GM12801 (cell line): ENCODE data around the gene CRABP2.

Experiments
- TF ChIP-seq, protein P1 (sequence below): IDR thresholded peaks from one replicate; pipeline ENCODE4 v1.5.1; 2011; ENCODE audit warnings: control low read depth; ENCODE audit not compliant: insufficient read length; ENCODE audit errors: extremely low read depth

Gene CRABP2

GRCh38 chr1:156749419-156750118 lies 44.2 kb upstream of the CRABP2 start:
- TF ChIP-seq, protein P1, sequence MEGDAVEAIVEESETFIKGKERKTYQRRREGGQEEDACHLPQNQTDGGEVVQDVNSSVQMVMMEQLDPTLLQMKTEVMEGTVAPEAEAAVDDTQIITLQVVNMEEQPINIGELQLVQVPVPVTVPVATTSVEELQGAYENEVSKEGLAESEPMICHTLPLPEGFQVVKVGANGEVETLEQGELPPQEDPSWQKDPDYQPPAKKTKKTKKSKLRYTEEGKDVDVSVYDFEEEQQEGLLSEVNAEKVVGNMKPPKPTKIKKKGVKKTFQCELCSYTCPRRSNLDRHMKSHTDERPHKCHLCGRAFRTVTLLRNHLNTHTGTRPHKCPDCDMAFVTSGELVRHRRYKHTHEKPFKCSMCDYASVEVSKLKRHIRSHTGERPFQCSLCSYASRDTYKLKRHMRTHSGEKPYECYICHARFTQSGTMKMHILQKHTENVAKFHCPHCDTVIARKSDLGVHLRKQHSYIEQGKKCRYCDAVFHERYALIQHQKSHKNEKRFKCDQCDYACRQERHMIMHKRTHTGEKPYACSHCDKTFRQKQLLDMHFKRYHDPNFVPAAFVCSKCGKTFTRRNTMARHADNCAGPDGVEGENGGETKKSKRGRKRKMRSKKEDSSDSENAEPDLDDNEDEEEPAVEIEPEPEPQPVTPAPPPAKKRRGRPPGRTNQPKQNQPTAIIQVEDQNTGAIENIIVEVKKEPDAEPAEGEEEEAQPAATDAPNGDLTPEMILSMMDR: no peak

- TF ChIP-seq, protein P1: no peak
Observed at GRCh38 chr1:156748670-156749418, 43.5 kb upstream of the CRABP2 start.

DNA sequence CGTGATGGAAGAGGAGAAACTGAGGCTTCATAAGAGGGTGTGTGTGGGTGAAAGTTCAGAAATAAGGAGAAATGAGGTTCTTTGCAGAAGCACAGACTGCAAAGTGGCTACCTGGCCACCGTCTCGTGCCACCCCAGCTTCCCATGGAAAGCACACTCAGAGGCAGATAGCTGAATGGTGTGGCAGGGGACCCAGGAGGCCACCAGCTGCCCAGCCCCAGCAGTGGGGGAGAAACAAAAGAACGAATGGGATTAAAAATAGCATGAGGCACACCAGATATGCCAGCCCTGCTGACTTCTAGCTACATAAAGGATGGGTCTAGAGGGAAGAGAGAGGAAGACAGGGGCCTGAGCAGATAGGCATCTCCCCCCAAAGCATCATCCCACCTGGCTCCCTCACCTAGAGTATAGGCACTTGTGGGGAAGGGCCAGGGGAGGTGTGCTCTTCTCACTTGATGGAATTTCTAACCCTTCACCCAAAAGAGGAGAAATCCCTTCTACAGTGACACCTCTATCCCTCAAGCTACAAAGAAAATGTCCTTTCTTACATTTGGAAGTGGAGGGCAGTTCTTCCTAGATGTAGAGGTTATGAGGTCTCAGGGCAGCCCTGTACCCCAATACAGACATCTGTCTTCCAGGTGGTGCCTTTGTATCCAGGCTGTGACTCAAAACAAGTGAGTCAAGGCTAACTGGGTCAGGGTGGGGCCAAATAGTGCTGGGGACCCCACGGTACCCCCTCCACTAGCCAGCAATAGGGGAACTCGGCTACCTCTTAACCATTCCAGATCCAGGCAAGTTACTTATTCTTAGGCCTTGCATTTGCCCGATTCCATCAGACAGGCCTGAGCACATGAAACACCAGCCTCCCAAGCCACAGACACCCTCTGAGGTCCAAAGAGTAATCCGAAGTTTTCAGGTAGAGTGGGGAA lies 42.6 kb upstream of the CRABP2 start:
- TF ChIP-seq, protein P1: no peak

GRCh38 chr1:156746728-156747631 lies 41.6 kb upstream of the CRABP2 start:
- TF ChIP-seq, protein P1: no peak

DNA sequence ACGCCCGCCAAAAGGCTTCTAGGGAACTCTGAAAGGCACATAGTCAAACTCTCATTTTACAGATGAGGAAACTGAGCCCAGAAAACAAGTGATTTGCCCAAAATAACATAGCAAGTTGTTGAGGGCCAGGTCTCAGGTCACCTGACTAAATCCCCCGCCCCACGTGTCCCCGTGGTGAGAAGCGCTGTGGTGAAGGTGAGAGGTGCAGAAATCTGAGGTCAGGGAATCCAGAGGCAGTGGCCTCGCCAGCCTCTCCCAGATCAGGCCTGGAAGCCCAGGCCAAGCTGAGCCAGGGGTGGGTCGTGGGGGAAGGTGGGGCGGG lies 41.0 kb upstream of the CRABP2 start:
- TF ChIP-seq, protein P1: no peak

DNA sequence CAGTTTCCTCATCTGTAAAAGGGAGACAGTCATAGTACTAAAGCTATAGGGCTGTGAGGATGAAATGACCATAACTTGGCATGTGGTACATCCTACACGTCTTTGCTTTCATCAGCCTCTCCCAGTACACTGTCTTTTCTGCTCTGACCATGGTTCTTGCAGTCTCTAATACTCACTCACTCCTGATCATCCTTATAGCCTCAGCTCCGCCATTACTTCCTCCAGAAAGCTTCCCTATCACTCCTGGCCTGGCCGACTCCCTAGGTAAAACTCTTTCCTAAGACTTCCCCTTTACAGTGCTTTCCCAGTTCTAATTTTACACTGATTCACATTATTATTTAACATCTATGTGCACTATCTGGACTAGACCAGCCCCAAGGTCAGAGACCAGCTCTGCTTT lies 40.5 kb upstream of the CRABP2 start:
- TF ChIP-seq, protein P1: no peak
